ENCODE data around the gene P2RX2. TPM values are rescaled to one million over a fixed set of nuclear protein-coding genes. Genes with fewer than 3 reads are reported as not detected.

Gene P2RX2
- total RNA-seq, 2 donors from 2014 or later = 0.32 to 8.2 TPM

DNA sequence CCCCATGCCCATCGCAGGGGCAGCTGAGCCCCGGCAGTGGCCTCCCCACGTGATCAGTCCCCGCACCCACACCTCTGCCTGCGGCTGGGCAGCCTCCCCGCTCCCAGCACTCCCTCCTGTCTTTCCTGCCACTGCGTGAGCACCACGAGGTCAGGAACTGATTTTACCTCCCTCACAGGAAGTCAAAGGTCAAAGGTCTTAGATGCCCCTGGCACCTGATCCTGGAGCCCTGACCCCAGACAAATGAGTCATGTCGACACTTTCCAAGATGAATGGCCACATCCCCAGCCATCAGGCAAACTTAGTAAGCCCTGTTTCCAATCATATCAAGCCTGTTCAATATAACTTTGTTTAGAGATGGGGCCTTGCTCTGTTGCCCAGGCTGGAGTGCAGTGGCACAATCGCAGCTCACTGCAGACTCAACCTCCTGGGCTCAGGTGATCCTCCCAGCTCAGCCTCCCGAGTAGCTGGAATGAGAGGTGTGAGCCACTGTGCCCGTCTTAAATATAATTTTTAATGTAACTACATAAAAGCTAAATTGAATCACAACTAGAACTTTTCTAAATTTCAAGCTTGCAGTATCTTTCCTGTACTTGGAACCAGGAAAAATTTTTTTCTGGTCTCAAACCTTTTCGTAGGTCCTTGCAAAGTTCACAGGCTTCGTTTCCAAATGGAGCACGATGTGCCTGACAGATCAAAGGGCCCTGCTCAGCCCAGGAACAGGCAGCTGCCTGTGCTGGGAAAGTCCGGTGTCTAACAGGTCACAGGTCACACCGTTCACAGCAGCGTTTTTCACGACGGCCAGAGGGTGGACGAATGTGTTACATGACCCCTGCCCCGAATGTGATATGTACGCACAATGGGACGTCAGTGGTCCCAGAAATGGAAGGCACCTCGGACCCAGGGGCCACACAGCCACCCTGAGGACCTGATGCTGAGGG is 10.1 kb upstream of the P2RX2 start:
- TF ChIP-seq POLR2A (IDR thresholded peaks at IDR 0.05) (no peak), POLR2AphosphoS5 (IDR thresholded peaks at IDR 0.05) (no peak)
- TF ChIP-seq, protein P1, sequence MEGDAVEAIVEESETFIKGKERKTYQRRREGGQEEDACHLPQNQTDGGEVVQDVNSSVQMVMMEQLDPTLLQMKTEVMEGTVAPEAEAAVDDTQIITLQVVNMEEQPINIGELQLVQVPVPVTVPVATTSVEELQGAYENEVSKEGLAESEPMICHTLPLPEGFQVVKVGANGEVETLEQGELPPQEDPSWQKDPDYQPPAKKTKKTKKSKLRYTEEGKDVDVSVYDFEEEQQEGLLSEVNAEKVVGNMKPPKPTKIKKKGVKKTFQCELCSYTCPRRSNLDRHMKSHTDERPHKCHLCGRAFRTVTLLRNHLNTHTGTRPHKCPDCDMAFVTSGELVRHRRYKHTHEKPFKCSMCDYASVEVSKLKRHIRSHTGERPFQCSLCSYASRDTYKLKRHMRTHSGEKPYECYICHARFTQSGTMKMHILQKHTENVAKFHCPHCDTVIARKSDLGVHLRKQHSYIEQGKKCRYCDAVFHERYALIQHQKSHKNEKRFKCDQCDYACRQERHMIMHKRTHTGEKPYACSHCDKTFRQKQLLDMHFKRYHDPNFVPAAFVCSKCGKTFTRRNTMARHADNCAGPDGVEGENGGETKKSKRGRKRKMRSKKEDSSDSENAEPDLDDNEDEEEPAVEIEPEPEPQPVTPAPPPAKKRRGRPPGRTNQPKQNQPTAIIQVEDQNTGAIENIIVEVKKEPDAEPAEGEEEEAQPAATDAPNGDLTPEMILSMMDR (IDR thresholded peaks at IDR 0.05) = no peak
- H3K4me1 ChIP-seq (replicated peaks) = no peaks in the 10 kb centered on the region
- 64% methylated on average over 25 of the region's 25 CpGs for WGBS
- no peak overlapping the region for H3K27ac ChIP-seq
- intact Hi-C loops (cut with DNase I) = no loop called here
- H3K36me3 ChIP-seq = no peaks in the 10 kb centered on the region
- no peak overlapping the region for H3K4me3 ChIP-seq
- no peaks in the 10 kb centered on the region for H3K9me3 ChIP-seq
- no peak for DNase-seq (ENCODE audit: low spot score)
- H3K27me3 ChIP-seq (replicated peaks; ENCODE audit: insufficient read depth) = peaks cover 2% of the 10 kb centered on the region

DNA sequence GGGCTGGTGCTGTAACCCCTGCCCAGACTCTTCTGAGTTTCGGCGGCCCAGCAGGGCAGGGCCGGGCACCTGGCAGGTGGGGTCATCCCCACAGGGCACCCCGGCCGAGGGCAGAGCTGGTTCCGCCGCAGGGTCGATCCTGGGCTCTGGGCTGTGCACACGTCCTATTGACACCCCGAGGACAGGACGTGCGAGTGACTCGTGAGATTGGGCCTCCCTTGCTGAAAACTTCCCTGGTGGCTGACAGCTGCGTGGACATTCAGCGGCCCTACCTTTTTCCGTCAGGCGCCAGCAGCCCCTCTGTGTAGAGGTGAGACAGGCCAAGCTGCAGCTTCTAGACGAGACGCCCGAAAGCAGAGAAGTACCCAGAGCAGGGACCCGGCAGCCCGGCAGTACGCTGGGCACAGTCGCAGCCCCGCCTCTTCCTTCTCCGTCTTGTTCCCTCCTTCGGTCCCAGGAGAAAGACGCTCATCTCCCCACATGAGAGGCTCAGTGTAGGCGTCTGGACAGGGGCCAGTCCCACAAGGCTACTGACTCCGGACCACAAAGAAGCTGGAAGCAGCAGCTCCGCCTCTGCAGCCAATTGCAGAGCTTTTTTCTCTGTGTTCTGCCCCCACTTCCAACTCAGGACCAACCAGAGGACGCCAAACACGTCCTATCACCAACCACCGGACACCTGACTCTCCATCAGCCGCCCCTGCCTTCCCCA is 8.4 kb upstream of the P2RX2 start, which contains the start of gene LRCOL1:
Gene LRCOL1, minus strand, starts transcription at position 532 of the 709 bp plus-strand sequence. CDS start 4,331 bp downstream, outside the sequence.
- Histone ChIP-seq H3K36me3 (no peaks in the 10 kb centered on the region), H3K9me3 (no peaks in the 10 kb centered on the region), H3K27ac (no peak within 1 kb of the TSS), H3K4me3 (no peak within 1 kb of the TSS), H3K4me1 (replicated peaks) (no peaks in the 10 kb centered on the region), H3K27me3 (replicated peaks; ENCODE audit: insufficient read depth) (no peaks in the 10 kb centered on the region)
- TF ChIP-seq POLR2AphosphoS5 (IDR thresholded peaks at IDR 0.05) (no peak), POLR2A (IDR thresholded peaks at IDR 0.05) (no peak)
- TF ChIP-seq, protein P1 (IDR thresholded peaks at IDR 0.05) = no peak
- DNase-seq (ENCODE audit: low spot score) = no peak
- 23% methylated on average over 35 of the region's 35 CpGs for WGBS
- intact Hi-C loops (cut with DNase I) = loop anchor here (5.0 to 10.0 kb wide), 2 partner anchors 193 to 455 kb away; no protein-coding TSS in a partner anchor

DNA sequence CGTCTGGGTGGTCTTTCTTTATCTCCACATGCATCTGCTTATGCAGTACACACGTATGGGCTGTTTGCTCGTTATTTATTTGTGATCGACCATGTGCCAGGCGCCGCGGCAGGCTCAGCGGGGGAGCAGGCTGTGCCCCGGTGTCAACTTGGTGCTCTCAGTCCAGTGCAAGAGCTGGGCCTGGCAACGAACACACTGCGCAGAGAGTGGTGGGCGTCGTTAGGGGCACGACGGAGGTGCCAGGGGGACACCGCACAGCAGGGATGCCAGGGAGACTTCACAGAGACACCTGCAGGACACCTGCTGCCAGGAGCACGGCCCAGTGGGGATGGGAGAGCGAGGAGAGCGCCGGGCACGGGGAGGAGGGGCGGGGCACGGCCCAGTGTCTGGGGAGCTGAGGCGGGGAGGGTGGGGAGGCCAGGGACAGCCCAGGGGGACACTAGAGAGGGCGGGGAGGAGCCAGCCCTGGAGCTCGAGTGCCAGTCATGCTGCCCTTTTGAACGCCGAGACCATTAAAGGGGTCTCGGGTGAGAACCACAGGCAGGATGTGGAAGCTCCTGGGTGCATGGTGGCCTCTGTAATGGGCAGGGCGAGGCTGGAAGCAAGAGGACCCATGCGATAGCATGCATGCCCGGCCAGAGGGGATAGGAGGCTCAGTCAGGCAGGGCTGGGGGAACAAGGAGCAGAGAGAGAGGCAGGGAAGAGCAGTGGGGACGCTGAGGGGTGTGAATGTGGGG is 7.5 kb upstream of the P2RX2 start:
- intact Hi-C loops (cut with DNase I) = loop anchor here (5.0 to 10.0 kb wide), 2 partner anchors 194 to 456 kb away; no protein-coding TSS in a partner anchor
- no peaks in the 10 kb centered on the region for H3K27me3 ChIP-seq (replicated peaks; ENCODE audit: insufficient read depth)
- no peaks in the 10 kb centered on the region for H3K36me3 ChIP-seq
- no peaks in the 10 kb centered on the region for H3K4me1 ChIP-seq (replicated peaks)
- no peaks in the 10 kb centered on the region for H3K9me3 ChIP-seq
- H3K27ac ChIP-seq = no peak overlapping the region
- no peak overlapping the region for H3K4me3 ChIP-seq
- WGBS = 73% methylated on average over 33 of the region's 33 CpGs
- no peak for DNase-seq (ENCODE audit: low spot score)
- TF ChIP-seq POLR2AphosphoS5 (IDR thresholded peaks at IDR 0.05) (no peak), POLR2A (IDR thresholded peaks at IDR 0.05) (no peak)
- TF ChIP-seq, protein P1 (IDR thresholded peaks at IDR 0.05) = no peak

DNA sequence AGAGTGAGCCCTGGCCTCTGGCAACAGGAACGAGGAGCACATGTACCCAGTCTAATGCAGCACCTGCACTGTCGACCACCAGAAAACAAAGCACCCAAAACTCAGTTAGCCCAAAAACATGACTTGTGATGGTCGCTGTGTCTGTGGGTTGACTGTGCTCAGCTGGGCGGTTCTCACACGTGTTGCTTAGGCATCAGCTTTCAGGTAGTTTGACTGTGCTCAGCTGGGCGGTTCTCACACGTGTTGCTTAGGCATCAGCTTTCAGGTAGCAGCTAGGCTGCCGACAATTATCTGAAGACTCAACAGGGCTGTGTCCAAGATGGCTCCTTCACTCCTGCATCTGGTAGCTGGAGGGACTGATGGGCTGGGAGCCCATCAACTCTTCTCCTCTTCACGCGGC is 7.0 kb upstream of the P2RX2 start:
- Histone ChIP-seq H3K36me3 (no peaks in the 10 kb centered on the region), H3K4me1 (replicated peaks) (no peaks in the 10 kb centered on the region), H3K9me3 (no peaks in the 10 kb centered on the region), H3K4me3 (no peak overlapping the region), H3K27ac (no peak overlapping the region), H3K27me3 (replicated peaks; ENCODE audit: insufficient read depth) (no peaks in the 10 kb centered on the region)
- 95% methylated on average over 10 of the region's 10 CpGs for WGBS
- no peak for DNase-seq (ENCODE audit: low spot score)
- intact Hi-C loops (cut with DNase I) = loop anchor here (5.0 to 10.0 kb wide), 2 partner anchors 194 to 457 kb away; no protein-coding TSS in a partner anchor
- TF ChIP-seq POLR2AphosphoS5 (IDR thresholded peaks at IDR 0.05) = no peak
- no peak for TF ChIP-seq POLR2A (IDR thresholded peaks at IDR 0.05)
- TF ChIP-seq, protein P1 (IDR thresholded peaks at IDR 0.05) = no peak
